Loucy (cell line): ENCODE data around the gene LENG9.
A peak's percentile ranks its signal among the peaks of the same experiment; 100 is the strongest.

Source experiments
- EZH2phosphoT487 ChIP-seq: fragments of 200-600 bp; IDR thresholded peaks from 2 replicates; pipeline ENCODE4 v1.6.1; 2018; ENCODE audit warnings: antibody characterized with exemption, mild to moderate bottlenecking, moderate library complexity, borderline replicate concordance
- TF ChIP-seq, protein P1 (sequence below): fragments of 200-600 bp; sonication (generic); conservative IDR thresholded peaks from 2 replicates; pipeline ENCODE4 v1.5.1; 2014; ENCODE audit warnings: mild to moderate bottlenecking, antibody characterized with exemption, low read length

DNA sequence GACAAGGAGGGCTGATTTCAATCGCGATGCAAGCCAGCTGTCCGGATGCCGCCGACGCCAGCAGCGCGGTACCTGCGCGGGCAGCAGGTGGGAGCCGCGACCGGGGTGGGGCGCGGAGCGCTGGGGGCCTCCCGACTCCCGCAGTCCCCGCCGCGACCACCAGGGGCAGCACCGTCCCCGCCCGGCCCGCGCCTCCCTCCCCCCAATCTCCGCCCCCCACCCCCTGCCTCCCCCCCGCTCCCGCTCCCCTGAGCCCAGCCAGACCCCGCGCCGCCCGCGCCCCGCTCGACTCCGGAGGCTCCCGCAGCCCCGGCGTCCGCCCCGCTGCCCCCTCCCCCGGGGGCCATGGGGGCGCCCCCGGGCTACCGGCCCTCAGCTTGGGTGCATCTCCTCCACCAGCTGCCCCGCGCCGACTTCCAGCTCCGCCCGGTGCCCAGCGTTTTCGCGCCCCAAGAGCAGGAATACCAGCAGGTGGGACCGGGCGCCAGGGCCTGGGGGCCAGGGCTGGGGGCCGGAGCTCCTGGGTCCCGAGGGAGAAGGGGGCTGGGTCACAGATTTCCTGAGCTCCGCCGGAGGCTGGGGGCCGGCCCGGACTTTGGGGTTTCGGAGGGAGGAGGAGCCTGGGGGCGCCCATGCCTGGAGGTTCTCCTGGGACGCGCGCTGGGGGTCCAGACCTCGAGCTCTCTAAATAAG lies 48.2 kb downstream of the LENG9 start, which contains the start of gene TTYH1:
- TF ChIP-seq, protein P1, sequence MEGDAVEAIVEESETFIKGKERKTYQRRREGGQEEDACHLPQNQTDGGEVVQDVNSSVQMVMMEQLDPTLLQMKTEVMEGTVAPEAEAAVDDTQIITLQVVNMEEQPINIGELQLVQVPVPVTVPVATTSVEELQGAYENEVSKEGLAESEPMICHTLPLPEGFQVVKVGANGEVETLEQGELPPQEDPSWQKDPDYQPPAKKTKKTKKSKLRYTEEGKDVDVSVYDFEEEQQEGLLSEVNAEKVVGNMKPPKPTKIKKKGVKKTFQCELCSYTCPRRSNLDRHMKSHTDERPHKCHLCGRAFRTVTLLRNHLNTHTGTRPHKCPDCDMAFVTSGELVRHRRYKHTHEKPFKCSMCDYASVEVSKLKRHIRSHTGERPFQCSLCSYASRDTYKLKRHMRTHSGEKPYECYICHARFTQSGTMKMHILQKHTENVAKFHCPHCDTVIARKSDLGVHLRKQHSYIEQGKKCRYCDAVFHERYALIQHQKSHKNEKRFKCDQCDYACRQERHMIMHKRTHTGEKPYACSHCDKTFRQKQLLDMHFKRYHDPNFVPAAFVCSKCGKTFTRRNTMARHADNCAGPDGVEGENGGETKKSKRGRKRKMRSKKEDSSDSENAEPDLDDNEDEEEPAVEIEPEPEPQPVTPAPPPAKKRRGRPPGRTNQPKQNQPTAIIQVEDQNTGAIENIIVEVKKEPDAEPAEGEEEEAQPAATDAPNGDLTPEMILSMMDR: peak; percentile 32
- no peak for TF ChIP-seq EZH2phosphoT487
